HG02840 (cell line): Measurements from ENCODE around the gene SLX4IP.
"Not testable (repeated sequence)": the region's sequence is repeated elsewhere in the genome, so short reads cannot be mapped to it uniquely, and the experiment has no call there.

ENCODE experiments used
- ATAC-seq: cut with Tn5 transposase; IDR thresholded peaks from one replicate; pipeline ENCODE4 v1.9.1; 2021; ENCODE audit warnings: mild to moderate bottlenecking, moderate library complexity, moderate number of reproducible peaks; ENCODE audit not compliant: unreplicated experiment, low FRiP score

SLX4IP gene

DNA sequence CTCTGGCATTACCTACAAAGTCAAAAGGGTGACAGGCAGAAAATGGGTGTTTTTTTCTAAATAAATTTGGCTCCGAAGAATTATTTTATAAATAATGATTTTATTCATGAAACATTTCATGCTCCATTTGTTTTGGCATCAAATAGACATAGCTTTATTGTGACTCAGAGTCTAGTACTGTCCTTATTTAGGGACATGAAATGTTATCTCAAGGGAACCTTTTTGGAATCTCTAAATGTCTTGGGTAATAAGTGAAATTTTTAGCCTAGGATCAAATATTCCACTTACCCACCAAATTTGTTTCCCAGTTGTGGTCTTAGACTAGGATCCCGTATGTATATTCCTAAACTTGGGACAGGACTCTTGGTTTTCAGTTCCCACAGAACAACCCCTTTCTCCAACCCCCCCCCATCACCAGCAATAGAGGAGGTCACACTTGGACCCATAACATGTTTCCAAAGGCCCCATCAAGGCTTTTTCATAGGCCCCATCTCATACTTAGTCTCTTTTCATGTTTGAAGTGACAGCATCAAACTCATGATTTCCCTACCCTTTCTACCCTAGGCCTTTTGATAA is 156.9 kb downstream of the SLX4IP start:
- no peak for ATAC-seq

DNA sequence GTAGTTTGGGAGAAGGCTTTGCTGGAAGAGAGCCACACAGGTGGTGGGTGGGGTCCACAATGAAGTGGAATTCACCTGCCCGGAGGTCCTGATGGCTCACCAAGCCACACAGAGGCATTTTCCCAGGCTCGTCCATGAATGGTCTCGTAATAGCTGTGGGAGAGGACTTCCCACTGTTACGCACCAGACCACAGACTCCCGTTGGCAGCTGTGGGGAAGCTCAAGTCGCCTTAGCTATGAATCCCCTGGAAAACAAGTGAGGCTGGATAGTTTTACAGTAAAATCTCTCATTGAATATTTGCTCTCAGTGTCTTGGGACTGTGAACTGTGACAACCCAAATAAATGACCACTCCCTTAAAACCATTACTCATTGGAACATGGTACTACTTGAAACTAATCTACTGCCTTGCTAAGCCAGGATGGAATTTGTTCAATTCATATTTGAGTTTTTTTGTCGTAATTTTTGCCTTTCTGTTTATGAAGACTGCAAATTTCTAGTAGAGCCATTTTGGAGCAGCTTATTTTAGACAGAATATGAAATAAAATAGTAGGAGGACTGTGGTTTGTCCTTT is 159.3 kb downstream of the SLX4IP start:
- no peak for ATAC-seq

DNA sequence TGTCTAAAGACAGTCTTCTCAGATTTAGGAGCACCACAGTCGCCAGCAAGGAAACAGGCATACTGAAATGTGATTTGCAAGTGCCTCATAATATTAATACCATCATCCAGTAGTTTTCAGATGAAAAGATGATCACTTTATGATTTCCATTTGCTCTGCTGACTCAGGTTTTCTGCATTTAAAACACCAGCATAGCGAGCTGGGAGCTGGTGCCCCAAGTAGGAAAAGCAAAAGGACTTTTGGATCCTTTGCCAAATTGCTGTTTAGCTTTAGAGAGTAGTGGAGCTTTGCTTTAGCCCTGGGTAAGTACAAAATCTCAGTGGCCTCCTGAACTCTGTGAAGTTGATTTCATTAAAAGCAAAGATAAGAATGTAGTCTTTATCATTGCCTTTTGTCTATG is 160.2 kb downstream of the SLX4IP start:
- ATAC-seq = no peak

DNA sequence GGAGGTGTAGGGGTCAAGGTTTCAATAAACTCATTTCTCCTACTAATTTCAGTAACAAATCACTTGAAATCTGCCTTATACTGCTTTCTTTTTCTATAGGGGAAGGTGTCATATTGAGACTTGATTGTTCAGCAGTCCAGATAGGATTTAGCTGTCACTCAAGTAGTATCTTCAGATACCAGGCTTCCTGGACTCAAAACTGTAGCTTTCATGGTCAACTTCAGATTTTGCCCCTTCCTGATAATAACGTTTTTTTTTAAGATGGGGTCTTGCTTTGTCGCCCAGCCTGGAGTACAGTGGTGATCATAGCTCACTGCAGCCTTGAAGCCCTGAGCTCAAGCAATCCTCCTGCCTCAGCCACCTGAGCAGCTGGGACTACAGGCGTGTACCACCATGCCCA is 160.9 kb downstream of the SLX4IP start:
- no peak for ATAC-seq

DNA sequence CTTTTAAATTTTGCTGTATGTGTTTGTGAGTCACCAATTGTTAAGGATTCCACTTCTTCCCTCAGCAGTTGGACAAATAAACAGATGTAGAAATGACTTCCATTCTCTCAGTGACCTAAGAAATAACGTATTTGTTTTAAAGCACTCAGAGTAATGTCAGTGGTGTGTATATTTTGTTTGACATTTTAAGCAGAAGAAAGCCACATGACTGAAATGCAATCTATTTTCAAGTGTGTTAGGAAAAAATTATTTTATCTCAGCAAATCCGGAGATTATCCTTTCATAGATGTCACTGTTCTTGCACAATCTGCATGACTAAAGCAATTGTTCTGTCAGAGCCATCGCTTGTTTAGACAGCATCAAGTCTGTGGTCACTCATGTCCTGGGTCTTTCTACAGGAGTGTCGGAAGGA is 161.6 kb downstream of the SLX4IP start:
- no peak for ATAC-seq

DNA sequence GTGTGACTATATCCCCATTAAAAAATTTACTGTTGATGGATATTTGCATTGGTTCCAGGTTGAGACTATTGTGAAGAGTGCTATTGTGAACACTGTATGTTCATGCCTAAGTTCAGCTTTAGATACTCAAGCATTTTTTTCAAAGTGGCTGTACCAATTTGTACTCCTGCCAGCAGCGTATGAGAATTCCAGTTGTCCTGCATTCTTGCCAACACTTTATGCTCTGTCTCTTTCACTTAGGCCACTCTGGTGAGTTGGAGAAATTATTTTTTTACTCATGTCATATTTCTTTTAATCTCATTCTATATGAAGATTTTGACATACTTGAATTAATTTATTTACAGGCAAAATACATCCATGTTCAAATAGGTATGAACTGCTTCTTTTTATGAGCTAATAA is 162.5 kb downstream of the SLX4IP start:
- no peak for ATAC-seq

DNA sequence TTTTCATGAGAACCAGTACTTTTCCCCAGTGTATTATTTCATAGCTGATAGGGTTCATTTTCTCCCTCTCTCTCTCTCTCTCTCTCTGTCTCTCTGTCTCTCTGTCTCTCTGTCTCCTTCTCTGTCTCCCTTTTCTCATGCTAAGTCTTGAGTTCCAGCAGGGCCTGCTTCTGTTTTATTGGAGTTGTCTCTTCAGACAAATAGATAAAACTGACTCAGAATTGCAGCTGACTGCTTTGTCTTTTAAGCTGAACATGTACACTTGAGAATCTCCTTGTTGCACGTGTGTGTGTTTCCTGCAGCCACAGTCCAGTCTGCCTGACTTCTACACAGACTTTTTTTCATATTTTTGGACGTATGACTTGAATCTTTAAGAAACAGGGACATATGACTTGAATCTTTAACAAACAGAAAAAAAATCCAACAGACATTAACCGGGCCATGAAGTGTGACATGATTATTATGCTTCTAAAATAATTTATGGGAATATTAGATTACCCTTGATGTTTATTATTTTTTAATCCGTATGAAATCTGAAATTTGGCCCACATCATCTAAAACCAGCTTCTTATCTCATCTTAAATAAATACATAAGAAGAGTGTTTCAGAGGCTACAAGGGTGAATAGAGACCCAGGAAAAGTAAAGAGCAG is 167.2 kb downstream of the SLX4IP start:
- no peak for ATAC-seq

DNA sequence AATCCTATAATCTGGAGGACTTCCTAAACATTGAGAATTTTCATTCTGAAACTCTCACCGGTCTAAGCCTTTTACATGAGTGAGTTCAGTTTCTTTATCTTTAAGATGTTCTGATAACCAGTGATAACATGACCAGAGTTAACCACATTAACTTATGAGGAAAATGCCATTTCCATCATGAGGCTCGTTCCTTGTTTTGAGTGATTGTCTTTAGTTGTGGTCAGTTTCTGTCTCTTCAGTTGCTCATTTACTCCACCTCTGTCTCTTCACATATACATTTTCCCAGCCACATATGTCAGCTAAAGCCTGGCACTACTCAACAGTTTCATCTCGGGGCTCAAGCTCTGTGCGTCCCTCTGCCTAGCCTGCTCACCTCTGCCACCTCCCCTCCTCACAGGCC is 168.3 kb downstream of the SLX4IP start:
- ATAC-seq = no peak

DNA sequence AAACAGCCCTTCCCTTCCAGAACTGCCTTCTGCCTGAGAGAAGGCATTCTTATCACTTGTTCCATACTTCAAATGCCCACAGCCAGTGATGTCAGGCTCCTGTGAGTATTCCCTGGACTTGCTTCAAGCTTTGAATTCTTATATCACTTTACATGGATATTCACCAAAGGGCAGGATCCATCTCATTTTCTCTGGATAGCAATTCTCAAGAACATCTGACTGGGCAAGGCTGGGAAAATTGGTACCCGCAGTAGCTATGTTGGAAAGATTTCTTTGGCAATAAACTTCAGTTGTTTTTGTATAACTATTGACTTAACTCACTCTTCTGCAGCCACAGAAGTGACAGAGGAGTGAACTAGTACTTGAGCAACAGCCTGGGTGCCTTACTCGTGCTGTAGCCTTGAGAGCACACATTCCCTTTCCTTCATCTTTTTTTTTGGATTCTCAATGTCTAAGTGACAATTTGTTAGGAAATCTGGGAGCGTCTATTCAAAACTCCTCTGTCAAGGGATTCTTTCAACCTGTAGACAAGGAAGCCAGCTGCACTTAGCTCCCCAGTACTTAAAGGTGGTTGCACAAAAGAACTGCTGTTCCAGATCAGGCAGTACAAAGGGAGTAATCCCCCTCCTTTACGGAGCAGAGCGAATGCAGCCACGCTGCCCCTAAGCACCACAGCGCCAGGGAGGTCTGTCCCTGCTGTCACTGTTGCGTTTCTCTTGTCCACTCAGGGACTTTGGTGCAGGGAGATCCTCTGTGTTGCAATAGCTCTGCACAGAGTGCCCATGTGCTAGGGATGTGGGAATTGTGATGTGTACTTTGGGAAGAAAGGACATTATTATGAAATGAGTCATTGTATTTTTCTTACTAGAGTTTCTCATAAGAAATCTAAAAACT is 169.1 kb downstream of the SLX4IP start:
- no peak for ATAC-seq

DNA sequence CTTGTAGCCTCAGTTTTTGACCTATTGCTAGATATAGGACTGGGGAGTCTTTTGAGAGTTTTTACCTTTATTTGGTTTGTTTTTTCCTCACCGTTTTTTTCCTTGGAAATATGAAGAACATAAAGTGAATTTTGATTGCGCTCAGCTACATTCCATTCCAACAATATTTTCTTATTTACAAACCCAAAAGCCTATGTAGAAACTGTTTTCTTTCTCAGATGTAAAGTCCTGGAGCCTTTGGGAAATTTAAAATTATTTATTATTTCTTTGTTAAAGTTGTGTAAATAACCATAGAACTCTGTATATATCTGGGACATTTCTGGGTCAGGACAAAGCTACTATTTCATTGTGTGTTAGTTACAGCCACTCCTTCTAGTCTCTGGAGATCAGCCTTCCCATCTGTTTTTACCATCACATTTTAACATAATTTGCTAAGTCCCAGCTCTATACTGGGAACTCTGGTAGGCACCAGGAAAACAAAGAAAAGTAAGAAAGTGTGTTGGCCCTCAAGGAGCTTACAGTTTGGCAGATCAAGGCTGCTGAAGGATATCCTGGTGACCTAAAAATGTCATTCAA is 169.8 kb downstream of the SLX4IP start:
- no peak for ATAC-seq

DNA sequence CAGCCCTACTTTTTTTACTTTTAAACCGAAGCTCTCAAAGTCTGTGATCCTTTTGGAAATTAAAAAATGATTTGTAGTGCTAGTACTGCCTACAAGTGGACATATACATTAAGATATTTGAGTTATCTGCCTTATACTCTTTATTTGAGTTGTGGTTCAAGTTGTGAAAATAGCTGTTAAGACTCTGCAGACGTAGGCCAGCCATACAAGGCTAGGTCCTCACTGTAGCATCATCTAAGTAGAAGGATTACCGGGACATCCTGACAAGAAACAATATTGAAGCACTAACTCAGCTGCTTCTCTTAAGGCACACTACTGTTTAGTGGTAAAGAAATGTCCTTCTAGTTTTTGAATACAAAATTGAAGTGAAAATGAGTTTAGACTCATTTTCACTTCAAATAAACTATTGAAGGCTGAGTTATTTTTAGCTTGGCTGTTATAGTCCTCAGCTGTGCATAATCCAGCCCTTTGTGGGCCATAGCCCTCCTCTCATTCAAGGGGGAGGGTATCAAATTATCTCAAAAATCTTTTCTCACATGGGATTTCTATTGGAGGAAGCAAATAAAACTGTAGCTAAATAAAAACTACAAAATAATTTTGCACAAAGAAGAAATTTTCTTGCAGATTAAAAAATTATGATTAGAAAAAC is 170.6 kb downstream of the SLX4IP start:
- no peak for ATAC-seq

DNA sequence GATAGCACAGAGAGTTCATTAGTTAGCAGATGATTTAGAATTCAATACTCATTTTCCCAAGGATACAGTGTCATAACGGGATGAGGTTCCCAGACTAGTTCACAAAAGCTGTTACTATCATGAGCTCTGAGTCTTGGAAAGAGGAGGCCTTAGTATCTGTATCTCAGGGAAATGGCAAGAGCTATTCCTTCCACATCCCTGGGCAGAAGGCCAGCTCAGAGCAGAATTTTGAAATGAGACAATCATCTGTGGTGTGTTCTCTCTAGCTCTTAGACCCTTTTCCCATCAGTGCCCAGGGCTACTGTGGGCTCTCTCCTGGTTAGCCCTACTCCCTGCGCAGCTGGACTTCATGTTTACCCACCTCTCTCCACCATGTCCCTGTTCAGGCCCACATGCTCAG is 174.2 kb downstream of the SLX4IP start:
- ATAC-seq = no peak

DNA sequence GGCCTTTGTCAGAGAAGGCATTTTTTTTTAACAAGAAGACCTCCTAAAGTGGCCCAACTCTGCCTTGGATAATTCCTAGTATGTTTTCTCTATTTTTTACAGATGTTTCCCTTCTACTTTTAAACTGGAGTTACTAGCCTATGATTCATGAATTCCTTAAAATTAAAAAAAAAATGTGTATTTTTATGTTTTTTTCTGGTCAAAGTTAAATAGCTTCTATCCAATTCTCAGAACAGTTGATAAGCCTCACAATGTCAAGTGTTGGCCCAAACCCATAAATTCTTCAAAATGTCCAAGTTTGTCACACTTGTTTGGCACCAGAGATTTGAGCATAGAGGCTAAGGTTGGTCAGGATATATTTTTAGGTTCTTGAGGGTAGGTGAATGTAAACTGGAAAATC is 174.7 kb downstream of the SLX4IP start:
- no peak for ATAC-seq

DNA sequence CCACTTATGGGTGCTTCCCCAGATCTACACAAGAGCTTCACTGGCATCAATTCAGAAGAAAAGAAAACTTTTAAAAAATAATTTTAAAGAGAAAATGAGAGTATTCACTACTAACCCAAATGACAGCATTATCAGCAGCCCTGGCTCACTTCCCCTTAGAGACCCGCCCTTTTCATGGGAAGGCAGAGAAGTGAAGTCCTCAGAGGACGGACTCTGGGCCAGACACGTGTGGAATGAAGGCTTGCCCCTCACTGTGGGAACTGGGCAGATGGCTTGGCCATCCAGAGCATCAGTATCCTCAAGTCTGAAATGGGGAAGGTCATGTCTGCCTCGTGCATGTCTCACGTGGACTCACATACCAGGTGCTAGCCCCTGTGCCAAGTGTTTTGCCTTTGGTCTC is 175.1 kb downstream of the SLX4IP start:
- no peak for ATAC-seq

DNA sequence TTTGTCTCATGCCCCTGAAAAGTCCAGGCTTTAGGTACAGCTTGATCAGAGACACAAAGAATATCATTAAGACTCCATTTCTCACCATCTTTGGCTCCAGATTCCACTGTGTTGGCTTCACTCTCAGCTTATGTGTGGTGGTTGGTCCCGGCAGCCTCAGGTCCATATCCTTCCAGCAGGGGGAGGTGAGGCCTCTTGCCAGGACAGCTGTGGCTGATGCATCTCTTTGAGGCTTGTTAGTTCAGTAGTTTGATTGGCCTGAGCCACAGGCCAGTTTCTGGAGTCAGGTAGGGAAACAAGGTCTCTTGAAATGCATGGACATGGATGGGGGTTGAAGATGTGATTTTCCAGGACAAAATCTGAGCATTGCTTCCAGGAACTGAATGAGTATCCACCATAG is 176.3 kb downstream of the SLX4IP start:
- no peak for ATAC-seq

DNA sequence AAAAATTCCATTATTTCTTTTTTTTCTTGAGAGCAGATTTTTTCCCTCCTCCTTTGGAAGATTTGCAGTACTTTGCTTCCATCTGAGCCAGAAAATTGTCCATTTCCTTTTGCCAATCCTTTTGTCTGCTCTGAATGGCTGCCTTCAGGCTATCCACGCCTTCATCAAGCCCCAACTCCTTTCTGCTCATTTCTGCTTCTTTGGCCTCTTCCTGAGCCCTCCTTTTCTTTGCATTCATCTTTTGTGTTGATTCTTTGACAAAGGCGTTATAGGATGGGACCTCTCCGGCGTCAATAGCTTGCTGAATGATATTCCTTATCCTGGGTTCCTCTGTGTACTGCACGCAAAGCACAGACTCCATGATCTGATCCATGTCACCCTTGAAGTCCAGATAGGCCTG is 178.3 kb downstream of the SLX4IP start:
- not testable (repeated sequence) for ATAC-seq

DNA sequence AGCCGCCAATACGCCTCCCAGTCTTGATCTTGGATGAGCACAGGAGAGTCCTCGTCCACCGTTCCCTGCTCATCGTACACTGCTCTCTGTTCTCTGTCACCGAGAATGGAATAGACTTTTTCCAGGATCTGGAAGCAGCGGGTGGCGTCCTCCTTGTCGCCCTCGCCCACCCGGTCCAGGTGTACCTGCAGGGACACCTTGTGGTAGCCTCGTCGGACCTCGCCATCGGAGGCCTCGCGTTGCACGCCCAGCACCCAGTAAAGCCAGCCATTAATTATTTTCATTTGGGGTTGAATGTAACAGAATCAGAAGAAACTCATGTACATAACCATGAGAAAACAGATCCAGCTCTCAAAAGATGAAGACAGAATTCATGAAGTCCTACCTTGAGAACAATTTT is 178.8 kb downstream of the SLX4IP start:
- ATAC-seq = no peak

DNA sequence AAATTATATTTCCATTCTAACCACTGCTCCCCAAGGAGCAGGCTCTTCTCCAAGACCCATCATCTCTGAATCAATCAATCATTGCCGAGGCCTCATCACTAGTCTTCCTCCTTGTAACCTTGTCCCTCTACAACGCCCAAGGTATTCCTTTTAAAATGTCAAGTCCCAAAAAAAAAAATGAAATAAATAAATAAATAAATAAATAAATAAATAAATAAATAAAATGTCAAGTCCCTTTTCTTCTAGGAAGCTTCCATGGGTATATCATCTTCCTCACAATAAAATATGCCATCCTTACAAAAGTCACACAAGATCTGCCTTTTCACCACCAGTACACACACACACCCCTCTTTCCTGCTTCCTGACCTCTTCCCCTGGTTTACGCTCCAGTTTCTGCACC is 181.1 kb downstream of the SLX4IP start:
- no peak for ATAC-seq

DNA sequence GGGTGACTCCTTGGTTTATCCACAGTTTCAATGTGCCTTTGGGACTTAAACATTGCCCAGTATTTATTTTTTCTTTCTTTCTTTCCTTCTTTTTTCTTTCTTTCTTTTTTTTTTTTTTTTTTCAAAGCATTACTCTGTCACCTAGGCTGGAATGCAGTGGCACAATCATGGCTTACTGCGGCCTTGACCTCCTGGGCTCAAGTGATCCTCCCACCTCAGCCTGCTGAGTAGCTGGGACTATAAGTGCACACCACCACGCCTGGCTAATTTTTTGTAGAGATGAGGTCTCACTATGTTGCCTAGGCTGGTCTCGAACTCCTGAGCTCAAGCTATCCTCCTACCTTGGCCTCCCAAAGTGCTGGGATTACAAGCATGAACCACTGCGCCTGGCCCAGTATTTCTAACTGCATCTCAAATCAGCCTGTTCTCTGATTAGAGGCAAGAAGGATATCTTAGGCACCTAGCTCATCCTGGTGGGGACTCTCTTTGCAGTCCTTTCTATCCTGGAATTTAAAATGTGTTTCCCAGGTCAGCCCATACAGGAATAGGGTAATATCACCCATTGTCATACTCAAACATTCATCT is 182.5 kb downstream of the SLX4IP start:
- ATAC-seq = not testable (repeated sequence)

DNA sequence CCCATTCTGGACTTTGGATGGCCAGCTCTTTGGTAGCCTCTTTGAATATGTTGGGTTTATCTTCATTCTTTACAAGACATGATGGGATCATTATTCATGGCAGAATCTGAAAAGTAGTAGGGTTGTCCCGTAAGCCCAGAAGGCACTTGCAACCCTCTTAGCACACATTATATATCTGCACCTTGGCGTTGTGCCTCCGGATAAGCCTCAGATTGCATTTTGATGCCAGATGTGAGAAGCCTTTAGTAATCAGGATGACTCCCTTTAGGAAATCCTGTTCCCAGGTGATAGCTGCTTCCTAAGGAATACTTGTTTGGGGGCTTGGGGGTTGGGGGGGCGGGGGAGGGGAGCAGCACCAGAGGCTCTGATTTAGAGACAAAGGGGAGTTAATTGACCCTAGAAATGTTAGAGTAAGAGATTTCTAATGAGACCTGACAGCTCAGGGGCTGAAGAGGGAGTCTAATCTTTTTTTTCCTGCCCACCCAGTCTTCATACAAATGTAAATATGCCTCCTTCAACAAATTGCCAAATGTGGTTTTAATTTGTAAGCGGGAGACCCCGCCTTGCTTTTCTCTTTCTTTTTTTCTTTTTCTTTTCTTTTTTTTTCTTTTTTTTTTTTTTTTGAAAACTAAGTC is 183.6 kb downstream of the SLX4IP start:
- ATAC-seq = no peak
